IPS DF 4.7 (cell line): ENCODE measurements around the gene LIN9.
"Not testable (repeated sequence)": the region's sequence is repeated elsewhere in the genome, so short reads cannot be mapped to it uniquely, and the experiment has no call there.

ENCODE experiments used
- DNase-seq: peaks from one replicate; pipeline ENCODE4 v3.0.0-alpha.2; 2013; ENCODE audit warnings: low spot score; ENCODE audit errors: extremely low read depth

The LIN9 gene

GRCh38 chr1:226216056-226216455, 92.9 kb downstream of the LIN9 start:
- no peak for DNase-seq

GRCh38 chr1:226215239-226215638, 93.7 kb downstream of the LIN9 start:
- DNase-seq: no peak

- DNase-seq: no peak
These were observed 96.4 kb downstream of the LIN9 start for GRCh38 chr1:226212545-226212944.

GRCh38 chr1:226211181-226211821, 97.7 kb downstream of the LIN9 start:
- no peak for DNase-seq

GRCh38 chr1:226210571-226211176, 98.3 kb downstream of the LIN9 start:
- no peak for DNase-seq

GRCh38 chr1:226209307-226210059, 99.5 kb downstream of the LIN9 start:
- no peak for DNase-seq

- no peak for DNase-seq
These were observed 101.9 kb downstream of the LIN9 start for GRCh38 chr1:226207048-226207447.

- no peak for DNase-seq
These were observed 104.8 kb downstream of the LIN9 start for GRCh38 chr1:226204198-226204597.

- no peak for DNase-seq
These were observed 105.3 kb downstream of the LIN9 start for GRCh38 chr1:226203655-226204054.

- DNase-seq: no peak
These were observed 105.7 kb downstream of the LIN9 start for GRCh38 chr1:226203240-226203639.

GRCh38 chr1:226202666-226203065, 106.3 kb downstream of the LIN9 start:
- DNase-seq: not testable (repeated sequence)

GRCh38 chr1:226202246-226202645, 106.7 kb downstream of the LIN9 start:
- no peak for DNase-seq

- no peak for DNase-seq
These were observed 107.9 kb downstream of the LIN9 start for GRCh38 chr1:226201029-226201593.

GRCh38 chr1:226199971-226200370, 109.0 kb downstream of the LIN9 start:
- no peak for DNase-seq

GRCh38 chr1:226195144-226195543, 113.8 kb downstream of the LIN9 start:
- no peak for DNase-seq

- DNase-seq: no peak
These were observed 121.6 kb downstream of the LIN9 start for GRCh38 chr1:226187380-226187779.

GRCh38 chr1:226187019-226187322, 122.0 kb downstream of the LIN9 start:
- DNase-seq: no peak

GRCh38 chr1:226186124-226187018, 122.6 kb downstream of the LIN9 start, which contains the start of gene ACBD3:
Gene ACBD3 (minus strand): TSS chr1:226186741. CDS start chr1:226186675, 66 bp downstream.
- DNase-seq: no peak

- DNase-seq: no peak
These were observed 123.6 kb downstream of the LIN9 start for GRCh38 chr1:226185141-226186036.

GRCh38 chr1:226181996-226182714, 126.8 kb downstream of the LIN9 start:
- no peak for DNase-seq
